NCI-H1694 (cell line): ENCODE results near the gene CPLX3.
A peak's percentile ranks its signal among the peaks of the same experiment; 100 is the strongest.

Experiments
- DNase-seq: peaks from one replicate; lab custom pipeline; 2025; lab: John Stamatoyannopoulos, UW

Gene CPLX3

DNA sequence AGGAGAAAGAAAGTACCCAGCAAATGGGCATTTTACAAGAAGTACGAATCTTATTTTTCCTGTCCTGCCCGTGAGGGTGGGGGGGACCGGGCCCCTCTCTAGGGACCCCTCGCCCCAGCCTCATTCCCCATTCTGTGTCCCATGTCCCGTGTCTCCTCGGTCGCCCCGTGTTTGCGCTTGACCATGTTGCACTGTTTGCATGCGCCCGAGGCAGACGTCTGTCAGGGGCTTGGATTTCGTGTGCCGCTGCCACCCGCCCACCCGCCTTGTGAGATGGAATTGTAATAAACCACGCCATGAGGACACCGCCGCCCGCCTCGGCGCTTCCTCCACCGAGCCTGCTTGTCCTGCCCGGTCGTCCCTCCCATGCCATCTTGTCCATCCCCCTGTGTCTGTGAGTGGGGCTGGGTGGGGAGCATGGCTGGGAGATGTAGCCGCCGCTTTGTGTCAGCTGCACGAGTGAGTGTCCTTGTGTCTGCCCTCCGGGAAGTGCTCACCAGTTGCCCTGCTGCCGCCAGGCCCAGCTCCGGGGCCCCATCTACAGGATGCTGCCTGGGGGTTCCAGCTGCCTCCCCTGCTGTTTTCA lies 23.5 kb upstream of the CPLX3 start:
- no peak for DNase-seq

DNA sequence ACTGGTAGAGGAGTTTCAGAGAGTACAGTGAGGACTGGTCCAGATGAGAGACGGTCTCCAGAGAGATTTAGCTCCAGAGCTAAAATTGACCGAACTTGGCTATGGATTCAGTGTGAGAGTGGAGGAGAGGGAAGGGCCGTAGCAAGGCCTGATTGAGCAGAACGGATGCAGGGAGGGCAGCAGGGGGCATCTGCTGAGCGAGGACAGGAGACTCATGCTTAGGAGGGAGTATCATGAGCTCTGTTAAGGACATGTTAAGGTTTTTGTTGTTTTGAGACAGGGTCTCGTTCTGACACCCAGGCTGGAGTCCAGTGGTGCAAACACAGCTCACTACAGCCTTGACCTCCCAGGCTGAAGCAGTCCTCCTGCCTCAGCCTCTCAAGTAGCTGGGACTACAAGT lies 21.5 kb upstream of the CPLX3 start:
- DNase-seq, result no peak

DNA sequence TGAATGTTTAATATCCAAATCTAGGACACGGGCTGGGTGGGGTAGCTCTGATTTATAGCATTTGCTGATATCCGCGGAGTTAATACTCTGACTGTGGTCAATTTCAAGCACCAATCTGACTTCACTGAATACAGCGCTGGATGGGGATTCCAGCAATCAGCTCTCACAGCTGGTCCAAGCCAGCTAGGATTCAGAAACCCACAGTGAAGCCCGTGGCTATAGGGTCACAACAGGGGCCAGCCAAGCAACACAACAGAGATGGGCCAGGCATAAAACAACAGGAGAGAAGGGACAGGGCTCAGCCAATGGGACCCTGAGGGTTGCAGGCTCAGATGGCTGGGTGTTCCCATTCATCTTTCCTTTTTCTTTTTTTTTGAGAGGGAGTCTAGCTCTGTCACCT lies 19.1 kb upstream of the CPLX3 start:
- DNase-seq, result no peak

DNA sequence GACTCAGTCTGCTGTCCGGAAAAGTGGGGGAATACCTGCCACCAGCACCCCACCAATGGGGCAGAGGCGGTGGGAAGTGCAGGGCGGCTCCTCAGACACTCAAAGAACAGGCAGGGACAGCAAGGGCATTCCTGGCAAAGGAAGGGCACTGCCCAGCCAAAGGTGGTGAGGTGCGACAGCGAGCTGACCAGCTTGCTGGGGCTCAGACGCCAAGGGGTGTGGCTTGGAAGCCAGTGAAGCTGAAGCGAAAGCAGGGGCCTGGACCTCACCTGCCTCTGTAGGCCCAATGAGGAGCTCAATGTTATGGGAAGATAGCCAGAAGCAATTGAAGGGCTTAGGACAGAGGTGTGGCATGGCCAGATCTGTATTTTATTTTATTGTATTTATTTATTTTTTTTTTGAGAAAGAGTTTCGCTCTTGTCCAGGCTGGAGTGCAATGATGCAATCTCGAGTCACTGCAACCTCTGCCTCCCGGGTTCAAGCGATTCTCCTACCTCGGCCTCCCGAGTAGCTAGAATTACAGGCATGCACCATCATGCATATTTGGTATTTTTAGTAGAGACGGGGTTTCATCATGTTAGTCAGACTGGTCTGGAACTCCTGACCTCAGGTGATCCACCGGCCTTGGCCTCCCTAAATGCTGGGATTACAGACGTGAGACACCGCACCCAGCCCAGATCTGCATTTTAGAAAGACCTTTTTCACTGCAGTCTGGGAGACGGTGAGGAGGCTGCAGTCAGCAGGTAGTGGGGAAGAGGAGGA lies 18.2 kb upstream of the CPLX3 start:
- DNase-seq, result no peak

DNA sequence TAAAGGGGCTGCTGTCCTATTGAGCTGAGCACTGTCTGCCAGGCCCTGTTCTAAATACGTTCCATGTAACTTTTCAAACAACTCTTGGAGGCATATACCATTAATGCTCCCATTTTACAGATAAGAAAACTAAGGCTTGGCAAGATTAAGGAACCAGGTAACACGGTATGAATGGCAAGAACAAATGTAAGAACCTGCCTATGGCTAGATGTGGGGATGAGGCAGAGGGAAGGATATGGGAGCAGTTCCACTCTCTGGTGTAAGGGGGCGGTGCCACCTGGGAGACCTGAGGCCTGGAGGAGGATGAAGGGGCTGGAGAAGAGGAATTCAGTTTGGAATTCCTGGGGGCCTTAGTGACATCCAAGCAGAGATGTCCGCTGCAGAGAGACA lies 17.6 kb upstream of the CPLX3 start:
- DNase-seq, result no peak

DNA sequence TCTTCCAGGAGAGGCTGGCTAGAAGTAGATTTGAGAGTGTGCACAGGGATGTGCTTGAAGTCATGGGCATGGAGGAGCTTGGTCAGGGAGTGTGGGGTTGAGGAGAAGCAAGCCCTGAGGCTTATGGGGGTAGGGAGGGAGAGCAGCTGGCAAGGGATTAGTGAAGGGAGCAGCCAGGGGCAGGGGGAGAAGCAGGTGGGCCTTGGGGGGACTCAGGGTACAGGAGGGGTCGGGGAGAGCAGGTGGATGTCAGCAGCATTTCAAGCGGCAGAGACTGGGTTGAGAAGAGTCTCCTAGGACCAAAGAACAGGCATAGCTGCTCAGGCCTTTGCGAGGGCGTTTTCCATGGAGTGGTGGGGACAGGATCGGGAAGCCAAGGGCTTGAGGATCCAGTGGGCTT lies 17.2 kb upstream of the CPLX3 start:
- no peak for DNase-seq

DNA sequence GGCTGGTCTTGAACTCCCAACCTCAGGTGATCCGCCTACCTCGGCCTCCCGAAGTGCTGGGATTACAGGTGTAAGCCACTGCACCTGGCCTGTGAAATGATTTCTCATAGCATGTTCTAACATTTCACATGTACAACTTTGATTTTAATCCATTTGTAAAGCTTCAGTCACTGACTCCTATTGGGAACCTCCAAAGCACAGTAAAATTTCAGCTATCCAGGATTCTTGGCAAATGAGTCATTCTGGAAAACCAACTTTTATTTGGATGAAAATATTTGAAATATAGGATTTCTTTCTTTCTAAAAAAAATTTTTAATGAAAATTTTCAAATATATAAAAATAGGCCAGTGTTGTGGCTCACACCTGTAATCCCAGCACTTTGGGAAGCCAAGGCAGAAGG lies 16.5 kb upstream of the CPLX3 start:
- no peak for DNase-seq

DNA sequence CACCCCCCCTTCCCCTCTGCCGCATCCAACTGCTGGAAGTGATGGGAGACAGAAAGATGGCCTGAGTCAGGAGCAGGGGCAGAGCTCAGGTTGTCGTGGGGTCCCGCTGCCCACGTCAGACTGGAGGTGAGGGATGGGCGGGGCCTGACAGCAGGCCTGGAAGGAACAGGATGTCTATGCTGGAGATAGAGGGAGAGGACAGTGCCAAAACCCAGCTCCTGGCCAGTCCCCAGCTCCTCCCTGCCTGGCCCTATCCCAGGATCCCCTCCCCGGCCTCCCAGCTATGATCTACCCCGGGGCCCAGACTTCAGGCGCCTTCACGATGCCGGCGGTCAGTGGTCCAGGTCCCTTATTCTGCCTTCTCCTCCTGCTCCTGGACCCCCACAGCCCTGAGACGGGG lies 13.9 kb upstream of the CPLX3 start, which contains the start of gene LMAN1L:
Gene LMAN1L, plus strand, starts transcription at position 303 of the 400 bp plus-strand sequence. Its CDS starts 20 bp downstream, at position 323.
- no peak for DNase-seq

DNA sequence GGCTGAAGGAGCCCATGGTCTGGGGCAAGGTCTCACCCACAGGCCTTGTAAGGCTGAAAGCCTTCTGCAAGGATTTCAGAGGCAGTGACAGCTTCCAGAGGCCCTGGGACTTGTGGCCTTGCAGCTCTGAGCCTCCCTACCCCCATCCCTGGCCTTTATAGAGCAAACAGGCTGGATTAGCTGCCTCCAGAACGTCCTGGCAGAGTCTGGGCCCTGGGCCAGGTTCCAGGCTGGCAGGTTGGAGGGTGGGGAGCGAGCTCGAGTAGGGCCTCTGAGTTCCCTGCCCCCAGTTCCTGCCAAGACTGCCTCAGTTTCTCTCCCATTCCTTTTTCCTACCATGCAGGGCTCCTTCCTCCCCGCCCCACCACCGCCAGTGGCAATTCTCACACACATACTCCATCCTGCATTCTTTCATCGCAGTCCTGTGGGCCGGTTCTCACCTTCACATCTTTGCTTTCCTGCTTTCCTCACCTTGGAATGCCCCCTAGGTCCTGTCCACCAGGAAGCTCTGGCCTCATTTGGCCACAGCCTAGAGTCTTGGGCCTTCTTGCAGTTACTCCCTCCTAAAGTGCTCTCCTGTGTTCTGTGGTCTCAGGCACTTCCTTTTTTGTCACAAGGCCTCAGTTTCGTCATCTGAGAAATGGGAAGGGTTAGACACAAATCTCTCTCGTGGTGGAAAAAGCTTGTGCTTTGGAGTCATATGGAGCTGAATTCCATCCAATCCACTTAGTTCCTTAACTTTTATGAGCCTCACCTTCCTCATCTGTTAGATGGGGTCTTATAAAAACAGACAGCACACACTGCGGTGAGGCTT lies 11.1 kb upstream of the CPLX3 start:
- DNase-seq, result peak; percentile 55

DNA sequence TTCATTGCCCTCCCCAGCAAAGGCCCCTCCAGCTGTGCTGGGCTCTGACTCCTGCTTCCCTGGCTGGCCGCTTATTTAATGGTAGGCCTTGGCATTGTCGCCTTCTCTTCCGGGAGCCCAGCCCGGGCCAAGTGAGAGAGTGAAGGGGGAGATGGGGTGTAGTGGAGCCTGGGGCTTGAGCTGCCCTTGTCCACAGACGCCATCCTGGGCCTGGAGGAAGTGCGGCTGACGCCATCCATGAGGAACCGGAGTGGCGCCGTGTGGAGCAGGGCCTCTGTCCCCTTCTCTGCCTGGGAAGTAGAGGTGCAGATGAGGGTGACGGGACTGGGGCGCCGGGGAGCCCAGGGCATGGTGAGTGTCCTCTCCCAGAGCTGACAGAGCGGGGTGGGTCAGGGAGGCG lies 10.5 kb upstream of the CPLX3 start:
- no peak for DNase-seq

DNA sequence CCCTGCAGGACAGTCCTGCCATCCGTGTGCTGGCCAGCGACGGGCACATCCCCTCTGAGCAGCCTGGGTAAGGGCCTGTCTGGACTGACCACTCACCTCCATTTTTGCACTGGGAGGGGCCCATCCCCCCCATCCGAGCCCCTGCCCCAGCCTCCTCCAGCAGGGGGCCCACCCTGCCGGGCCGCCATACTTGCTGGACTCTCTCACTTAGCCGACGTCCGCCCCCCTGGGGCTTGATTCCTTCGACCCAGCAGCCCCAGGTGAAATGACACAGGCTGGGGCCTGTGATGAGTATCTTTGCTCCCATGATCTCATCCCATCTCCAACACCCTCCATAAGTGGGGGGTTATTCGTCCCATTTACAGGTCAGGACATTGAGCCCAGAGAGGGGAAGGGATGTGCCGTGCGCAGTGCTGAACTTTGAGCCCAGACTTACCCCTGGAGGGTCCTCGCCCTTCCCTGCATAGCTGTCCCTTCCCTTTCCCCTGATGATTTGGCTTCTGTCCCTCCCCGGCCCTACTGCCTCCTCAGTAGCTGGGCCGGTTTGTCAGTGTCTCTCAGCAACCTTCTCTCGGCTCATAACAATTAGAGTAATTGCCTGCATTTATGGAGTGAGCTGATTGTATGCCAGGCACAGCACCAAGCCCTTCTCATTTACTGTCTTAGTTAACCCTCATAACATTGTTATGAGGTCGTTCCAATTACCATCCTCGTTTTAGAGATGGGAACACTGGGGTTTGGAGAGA lies 9.6 kb upstream of the CPLX3 start:
- no peak for DNase-seq

DNA sequence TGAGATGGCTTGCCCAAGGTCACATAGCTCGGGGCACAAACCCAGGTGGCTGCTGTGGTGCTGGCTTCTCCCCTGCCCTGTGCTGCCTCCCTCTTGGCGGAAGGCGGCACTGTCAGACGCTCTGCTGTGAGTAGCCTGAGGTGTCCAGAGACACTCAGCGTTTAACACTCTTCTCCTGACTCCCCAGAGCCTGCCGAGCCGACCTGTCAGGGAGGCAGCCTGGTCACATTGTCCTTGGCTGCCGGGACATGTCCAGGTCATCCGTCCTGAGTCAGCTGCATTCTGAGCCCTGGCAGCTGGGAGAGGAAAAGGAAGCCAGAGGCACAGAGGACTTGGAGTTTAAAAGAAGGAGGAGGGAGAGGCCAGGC lies 9.1 kb upstream of the CPLX3 start:
- no peak for DNase-seq

DNA sequence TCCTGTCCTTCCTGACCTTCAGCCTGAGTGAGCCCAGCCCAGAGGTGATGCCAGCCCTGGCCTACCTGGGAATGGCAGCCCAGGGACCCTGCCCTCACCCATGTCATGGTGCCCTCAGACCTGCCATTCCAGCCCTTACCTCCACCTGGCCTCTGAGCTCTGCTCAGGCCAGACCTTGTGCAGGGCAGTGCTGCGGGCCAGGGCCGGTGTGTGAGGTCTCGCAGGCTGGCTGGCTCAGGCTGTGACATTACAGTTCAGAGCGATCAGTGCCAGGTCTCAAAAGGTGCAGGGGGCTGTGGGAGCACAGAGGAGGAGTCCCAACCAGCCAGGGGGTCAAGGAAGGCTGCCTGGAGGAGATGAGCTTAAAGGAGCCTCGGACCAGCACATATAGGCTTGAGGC lies 6.4 kb upstream of the CPLX3 start:
- DNase-seq, result no peak

DNA sequence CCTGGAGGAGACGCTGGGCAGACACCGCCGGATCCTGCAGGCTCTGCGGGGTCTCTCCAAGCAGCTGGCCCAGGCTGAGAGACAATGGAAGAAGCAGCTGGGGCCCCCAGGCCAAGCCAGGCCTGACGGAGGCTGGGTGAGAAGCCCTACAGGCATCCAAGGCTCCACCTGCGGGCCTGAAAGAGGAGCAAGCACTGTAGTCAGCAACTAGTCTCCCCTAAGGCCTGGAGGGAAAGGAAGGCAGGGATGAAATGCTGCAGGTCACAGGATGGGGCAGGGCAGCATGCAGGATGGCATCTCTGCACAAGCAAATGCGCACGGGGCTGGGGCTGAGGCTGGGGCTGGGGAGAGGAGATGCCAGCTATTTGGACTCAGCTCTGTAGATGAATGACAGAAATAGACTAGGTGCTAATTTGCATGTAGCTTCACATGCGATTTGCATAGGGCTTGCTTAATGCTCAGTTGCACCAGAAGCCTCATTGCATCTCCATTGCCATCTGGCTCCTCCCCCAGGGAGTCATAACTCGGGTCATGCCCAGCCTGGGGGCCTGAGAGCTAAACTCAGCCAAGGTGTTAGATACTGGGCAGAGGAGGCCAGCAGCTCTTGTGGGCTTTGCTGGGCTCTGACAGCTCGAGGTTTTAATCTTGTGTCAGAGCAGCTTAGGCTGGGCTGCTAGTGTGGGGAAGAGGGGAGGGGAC lies 5.2 kb upstream of the CPLX3 start:
- peak; percentile 58 for DNase-seq

DNA sequence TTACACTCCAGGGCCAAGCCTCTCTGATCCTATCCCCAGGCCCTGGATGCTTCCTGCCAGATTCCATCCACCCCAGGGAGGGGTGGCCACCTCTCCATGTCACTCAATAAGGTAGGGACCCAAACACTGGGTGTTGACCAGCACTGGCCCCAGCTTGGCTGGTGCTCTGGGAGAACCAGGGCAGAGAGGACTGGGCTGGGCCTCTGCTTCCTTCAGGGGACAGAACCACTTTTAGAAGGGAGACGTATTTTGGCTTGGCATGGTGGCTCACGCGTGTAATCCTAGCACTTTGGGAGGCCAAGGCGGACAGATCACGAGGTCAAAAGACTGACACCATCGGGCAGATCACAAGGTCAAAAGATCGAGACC lies 4.7 kb upstream of the CPLX3 start:
- no peak for DNase-seq

DNA sequence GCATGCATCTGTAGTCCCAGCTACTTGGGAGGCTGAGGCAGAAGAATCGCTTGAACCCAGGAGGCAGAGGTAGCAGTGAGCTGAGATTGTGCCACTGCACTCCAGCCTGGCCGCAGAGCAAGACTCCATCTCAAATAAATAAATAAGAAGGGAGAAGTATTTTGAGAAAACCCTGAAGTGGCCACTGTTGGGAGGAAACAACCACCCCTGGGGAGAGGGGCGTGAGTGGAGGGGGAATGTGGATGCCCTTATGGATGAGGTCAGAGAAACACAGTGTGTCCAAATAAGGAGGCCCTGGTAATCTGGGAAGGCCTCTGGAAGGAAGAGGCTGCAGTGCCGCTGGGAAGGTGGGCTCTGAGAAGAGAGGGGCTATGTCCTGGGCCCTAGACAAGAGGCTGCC lies 4.2 kb upstream of the CPLX3 start:
- no peak for DNase-seq

DNA sequence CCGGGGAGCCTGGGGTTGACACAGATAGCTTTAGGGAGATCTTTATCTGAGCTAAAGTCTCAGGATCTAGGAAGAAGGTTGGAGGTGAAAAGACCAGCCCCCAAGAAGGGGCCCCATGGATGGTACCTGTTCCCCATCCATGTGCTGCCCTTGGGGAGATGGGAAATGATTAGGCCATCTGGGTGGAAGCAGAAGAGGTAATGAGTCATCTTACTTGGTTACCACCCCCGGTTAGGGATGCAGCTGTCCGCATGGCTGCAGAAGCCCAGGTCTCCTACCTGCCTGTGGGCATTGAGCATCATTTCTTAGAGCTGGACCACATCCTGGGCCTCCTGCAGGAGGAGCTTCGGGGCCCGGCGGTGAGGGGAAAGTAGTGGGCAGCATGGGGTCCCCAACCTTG lies 3.1 kb upstream of the CPLX3 start:
- no peak for DNase-seq

DNA sequence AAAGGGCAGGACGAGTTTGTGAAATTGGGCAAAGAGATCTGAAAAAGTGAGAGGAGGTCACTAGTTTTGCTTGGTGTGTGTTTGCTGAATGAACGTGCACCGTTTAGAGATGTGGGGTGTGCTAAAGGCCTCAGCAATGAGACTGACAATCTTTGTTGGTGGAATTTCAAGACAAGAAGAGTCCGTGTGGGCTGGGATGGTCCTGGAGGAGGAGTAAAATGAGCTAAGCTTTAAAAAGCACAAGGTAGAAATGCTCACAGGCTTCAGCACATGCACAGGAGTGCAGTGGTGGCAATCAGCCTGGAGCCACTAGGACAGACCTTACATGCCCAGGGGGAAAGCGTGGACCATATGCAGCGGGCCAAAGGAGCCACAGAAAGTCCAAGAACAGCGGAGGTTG lies 1.5 kb upstream of the CPLX3 start:
- no peak for DNase-seq

DNA sequence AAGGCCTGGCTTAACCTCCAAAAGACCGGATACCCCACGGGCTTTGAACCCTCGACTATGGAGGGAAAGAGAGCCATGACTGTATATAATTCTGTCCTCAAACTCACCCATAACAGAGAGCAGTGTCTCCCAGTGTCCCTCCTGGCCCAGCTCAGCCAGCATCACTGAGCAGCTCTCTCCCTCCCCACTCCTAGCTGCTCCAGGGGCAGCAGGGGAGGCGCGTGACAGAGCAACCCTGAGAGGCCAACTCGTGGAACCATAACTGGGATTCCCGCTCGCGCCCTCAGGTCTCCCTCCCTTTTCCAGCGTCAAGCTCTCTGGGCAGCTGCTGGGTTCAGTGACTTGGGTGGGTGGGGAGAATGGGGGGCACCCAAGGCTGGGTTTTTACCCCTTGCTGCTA lies 561 bp upstream of the CPLX3 start:
- no peak for DNase-seq

DNA sequence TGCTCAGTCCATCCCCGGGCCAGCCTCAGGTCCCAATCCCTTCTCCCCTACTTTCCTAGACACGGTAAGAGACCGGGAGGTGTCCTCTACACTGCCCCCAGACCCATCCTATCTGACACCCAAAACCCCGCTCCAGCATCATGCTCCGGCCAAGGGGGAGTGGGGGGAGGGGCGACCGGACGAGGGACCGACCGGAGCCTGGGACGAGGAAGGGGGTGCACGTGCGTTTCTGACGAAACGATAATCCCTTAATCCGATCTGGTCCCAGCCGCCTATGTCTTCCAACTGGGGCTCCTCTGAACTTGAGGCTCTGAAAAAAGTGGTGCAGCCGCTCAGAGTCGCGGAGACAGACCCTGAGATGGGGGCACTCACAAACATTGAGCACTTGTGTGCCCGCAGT lies 494 bp downstream of the CPLX3 start:
- no peak for DNase-seq

DNA sequence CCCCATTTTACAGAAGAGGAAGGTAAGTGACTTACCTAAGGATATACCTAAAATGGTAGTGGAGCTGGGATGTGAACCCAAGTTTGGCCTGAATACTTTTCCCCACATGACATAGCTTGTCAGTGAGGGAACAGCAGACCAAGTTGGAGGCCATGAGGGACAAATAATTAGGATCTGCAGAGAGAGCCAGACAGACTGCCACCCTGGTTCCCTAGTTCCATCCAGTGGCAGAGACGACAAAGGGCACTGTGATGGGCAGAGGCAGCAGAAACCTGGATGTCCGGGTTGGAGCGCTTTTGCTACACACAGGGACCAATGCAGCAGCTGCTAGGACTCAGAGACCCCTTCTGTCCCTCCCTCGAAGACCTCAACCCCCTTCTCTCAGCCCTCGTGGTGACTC lies 1.2 kb downstream of the CPLX3 start:
- DNase-seq, result no peak

DNA sequence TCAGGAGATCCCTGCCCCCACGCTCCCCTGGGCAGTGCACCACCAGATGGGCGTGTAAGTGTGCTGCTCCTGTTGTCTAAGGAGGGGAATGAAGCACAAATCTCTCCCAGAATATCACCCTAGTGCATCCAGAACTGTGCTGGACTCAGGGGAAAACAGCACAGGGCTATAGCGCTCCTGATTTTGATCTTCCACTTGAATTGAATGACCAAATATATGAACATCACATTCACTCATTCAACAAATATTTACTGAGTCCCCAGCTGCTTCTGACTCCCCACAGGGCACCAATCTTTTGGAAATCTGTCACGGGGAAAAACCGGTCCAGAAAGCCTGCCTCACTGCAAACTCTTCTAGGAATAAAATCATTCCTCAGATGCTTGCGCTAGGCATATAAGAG lies 2.4 kb downstream of the CPLX3 start:
- DNase-seq, result no peak
